Activated gamma-delta T cell treated with anti-CD3 and anti-CD28 coated beads, Interleukin-2, amount 50 U/mL, for 16 hours (primary cell): ENCODE measurements around the gene GRK6.

Experiments used
- DNase-seq: peaks from one replicate; pipeline ENCODE4 v3.0.0-alpha.2; 2020; ENCODE audit warnings: low read depth

Gene GRK6

DNA sequence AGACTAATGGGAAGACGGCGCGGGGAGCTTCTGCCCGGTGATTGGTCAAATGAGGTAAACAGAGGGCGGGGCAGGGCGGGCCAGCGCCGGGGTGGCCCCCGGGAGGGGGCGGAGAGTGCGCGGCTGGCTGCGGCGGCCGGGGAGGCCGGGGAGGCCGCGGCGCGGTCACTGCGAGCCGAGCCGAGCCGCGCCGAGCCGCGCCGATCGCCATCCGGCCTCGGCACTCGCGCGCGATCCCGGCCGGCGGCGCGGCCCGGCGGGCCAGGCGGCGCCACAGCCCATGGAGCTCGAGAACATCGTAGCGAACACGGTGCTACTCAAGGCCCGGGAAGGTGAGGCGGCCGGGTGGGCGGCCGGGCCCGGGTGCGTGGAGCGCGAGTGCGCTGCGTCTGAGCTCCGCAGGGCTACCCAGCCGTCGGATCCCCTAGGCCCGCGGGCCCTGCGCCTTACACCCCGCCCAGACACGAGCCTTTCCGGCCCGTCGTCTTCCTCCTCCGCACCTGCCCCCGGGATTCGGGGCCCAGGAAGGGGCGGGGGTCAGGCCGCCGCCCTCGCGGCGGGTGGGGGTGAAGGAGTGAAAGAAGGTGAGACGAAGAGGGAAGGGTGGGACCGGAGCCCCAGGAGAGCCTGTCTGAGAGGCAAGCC lies at the start of gene GRK6:
Gene GRK6 (plus strand): TSS at position 111 of the 645 bp plus-strand sequence. CDS start 170 bp downstream, at position 281.
- peak; percentile 47 for DNase-seq

DNA sequence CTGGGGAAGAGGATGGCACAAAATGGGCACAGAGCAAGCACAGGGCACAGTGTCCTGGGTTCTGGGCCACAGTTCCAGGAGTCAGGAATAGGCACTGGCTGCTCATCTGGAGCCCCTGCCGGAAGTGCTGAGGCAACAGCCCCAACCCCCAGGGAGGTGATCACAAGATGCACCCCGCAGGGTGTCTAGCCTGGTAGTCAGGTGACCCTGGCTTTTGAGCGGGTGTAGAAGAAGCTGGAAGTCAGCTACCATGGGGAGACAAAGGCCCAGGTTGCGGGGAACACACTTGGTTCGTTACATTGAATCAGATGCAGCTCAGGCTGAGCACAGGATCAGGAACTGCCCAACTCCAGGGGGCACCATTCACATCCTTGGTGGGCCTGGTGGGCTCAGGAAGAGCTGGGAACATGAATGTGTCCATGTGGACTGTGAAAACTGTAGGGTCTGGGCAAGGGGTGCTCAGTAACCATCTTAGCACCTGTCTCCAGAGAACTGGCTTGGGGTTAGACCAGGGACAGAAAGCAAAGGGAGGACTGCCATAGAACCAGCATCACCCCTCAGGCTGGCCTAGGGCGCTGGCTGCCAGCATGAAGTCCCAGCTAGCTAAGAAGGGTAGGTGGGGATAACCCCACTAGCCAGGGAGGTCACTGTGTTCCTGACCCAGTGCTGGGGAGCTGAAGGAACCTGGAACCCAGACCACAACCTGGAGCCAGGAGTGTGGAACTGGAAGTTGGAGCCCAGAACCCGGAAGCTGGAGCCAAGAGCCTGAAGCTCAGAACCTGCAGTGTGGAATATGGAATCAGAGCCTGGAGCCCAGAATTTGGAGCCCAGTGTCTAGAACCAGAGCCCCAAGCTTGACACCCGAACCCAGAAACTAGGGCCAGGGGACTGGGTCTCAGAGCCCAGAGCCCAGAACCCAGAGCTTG lies 48.4 kb upstream of the GRK6 start:
- no peak for DNase-seq

DNA sequence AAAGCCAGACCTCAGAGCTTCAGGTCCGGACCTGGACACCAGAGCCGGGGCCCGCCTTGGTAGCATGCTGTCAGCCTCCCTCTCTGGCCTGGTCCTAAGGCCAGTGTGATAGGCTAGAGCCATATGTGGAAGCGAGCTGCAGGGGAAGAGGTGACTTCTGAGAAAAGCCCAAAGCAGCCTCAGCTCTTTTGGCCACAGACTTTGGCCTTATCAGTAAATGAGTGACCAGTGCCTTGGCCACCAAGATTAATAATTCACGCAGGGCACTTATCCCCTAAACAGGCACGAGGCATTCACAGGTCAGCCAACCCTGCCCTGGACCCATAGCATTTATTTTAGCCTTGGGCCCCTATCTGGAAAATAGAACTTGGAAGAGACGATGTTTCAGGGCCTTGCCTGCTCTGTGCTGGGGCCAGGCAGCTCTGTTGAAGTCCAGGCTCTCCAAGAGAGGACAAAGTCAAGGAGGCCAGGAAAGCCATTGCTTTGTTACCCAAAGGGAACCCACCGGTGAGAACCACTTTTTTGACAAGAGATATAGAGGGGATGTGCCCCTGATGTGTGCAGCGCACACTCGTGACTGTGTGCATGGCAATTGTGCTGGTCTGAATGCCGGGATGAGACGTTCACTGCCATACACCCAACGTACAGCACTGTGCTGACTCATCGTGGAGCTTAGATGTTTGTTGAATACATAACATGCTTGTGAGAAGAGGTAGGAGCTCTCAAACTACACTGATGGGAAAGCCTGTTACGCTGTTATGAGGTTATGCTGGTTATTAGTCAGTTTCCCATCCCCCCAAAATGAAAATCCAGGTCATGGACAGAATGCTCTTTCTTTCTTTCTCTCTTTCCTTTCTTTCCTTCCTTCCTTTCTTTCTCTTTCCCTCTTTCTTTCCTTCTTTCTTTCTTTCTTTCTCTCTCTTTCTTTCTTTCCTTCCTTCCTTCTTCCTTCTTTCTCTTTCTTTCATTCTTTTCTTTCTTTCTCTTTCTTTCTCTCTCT lies 47.3 kb upstream of the GRK6 start:
- DNase-seq = no peak

DNA sequence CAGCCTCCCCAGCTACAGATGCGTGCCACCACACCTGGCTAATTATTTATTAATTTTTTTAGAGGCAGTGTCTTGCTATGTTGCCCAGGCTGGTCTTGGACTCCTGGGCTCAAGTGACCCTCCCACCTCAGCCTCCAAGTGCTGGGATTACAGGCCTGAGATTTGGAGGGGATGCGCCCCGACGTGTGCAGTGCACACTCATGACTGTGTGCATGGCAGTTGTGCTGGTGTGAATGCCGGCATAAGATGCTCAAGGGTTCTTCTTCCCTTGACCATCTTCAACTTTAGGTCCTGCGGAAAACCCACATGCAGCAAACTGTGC lies 45.7 kb upstream of the GRK6 start:
- no peak for DNase-seq

DNA sequence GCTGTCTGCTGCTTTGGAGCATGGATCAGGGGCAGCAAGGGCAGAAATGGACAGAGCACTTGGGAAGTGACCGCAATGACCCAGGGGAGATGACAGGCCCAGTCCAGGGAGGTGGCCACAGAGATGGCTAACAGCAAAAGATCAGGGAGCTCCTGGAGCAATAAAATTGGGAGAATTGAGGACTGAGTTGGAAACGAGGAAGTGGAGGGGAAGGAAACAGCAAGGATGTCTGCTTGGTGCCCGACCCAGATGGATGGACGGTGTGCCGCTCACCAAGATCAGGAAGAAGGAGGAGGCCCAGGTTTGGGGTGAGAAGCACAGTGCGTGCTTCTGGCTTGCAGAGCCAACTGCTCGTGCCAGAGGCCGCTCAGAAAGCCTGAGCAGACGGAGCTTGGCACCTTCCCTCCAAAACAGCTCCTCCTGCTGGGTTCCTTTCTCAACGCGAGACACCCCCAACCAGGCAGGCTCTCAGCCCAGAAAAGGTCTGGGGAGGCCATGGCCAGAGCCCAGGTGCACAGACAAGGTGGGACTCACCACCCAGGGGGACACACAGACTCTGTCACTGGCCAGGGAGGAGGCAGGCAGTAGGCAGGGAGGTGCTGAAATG lies 44.0 kb upstream of the GRK6 start:
- DNase-seq = no peak

DNA sequence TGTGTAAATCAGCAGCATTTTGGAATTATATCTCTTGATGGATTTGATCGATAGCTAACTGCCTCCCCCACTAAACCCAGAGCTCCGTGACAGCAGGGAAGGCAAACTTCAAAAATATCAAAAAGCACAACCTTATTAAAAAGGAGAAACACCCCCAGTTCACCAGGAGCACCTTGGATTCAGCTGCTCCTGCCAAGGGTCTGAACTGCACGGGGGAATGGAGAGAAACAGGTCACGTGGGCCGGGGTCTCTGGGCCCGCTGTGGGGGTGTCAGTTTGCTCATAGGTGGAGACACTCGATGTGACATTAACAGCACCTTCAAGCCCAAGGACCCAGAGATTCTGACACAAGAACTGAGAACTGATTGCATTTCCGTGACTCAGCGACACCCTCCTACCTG lies 43.3 kb upstream of the GRK6 start:
- no peak for DNase-seq

DNA sequence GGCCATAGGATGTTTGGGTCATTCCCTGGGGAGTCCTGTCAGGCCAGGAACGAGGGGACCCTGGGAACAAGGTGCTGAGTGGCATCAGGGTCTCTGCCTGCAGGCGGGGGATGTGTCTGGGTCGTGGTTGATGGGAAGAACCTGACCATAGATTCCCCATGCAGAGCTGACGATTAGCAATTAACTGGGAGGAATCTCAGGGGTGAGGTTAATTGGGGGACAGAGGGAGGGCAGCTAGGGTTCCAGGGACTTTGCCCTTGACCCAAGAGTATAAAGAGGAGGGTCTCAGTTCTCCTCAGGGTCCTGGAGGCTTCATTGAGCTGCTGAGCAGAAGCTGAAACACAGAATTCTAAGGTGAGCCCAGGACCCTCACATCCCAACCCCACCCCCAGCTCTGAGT lies 42.3 kb upstream of the GRK6 start, which contains the start of gene SLC34A1:
Gene SLC34A1 (plus strand): TSS at position 301 of the 400 bp plus-strand sequence. CDS start 1,308 bp downstream, outside the sequence.
- DNase-seq = no peak

DNA sequence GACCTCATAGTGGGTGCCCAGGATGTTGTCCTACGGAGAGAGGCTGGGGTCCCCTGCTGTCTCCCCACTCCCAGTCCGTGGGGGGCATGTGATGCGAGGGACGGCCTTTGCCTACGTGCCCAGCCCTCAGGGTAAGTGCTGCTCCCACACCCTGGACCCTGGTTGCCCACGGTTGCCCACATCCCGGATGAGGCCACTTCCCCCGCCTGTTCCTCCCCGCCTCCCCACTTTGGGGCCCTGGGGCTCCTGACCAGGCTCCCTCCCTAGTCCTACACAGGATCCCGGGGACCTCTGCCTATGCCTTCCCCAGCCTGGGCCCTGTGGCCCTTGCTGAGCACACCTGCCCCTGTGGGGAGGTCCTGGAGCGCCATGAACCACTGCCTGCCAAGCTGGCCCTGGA lies 40.8 kb upstream of the GRK6 start:
- DNase-seq = no peak

DNA sequence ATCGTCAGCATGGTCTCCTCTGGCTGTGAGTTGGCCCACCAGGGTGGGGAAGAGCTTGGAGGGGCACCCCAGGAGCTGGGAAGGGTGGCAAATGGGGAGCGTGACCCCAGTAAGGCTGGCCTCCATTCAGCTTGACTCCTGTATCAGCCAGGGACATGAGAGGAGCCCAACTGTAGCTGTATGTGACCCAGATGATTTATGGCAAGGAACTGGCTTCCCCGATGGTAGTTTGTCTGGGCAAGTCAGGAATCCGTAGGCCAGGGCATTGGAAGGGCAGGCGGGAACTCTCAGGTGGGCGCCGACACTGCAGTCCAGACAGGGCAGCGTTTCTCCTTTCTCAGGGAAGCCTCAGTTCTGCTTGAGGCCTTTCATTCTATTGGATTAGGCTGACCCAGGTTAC lies 39.9 kb upstream of the GRK6 start:
- no peak for DNase-seq

DNA sequence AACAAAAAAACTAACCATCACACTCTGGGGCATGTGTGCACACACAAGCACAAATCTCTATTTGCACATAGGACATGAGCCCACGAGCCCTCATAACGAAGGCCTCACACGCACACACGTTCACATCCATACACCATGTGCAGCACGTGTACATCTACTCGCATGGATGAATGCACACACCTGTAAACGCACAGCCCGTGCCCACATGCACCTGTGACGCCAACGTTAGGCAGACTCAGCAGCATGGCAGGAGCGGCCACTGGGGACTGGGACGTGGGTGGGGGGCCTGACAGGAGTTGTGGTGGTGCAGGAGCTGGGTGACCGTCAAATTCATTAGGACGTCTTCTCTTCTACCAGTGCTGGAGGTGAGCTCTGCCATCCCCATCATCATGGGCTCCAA lies 39.1 kb upstream of the GRK6 start:
- DNase-seq = no peak

DNA sequence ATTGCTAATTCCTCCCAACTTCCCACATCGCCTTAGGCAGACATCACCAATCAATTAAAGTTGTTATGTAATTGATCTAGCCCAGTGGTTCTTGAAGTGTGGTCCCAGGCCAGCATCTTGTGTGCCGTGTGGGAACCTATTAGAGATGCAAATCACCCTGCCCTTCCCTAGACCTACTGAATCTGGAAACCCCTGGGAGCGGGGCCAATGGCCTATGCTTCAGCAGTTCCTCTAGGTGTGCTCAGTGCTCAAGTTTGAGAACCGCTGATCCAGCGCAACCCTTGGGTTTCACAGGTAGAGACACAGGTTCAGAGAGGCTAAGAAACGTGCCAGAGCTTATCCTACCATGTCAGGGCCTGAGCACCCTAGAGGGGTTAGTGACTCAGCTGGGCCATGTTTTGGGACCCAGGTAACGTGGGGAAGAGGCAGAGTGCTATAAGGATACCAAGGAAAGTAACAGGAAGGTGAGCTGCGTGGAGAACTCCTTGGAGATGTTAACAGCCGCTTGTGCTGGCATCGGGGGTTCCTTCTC lies 37.9 kb upstream of the GRK6 start:
- no peak for DNase-seq

DNA sequence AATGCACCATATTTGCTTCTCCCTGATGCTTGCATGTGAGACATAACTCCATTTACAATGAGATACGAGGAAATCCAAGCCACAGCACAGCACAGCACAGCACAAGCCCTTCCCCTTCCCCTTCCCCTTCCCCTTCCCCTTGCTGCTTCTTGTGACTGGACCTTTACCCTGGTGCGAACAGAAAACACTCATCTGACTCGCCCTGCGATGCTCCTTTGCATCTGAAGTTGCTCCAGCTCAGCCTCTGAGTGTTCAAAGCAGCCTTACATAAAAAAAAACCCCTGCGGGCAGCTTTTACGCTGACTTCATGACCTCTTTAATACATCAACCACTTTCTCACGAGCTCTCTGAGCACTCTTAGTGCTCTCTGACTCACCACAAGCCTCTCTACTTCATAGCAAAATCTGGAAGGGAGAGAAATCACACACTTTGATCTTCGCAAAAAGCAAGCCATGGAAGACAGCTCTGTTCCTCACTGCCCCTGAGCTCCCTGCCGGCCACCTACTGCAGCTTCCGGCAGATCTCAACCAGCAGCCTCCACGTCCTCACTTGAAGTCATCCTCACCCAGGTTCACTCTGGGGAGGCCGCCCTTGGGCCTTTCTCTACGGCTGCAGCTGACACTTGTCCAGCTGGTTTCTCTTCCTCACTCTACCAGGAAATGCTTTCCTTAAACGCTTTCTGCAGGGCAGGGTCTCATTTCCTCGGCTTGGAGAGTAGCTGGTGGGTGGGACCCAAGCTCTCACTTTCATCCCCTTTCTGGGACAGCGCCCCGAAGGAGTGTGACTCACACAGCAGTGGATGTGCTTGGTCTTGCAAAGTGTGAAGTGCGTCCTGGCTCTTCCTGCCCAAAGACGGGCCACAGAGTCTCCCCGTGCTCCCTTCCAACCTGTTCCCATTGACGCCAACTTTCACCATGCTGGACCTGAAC lies 37.0 kb upstream of the GRK6 start:
- DNase-seq = peak; percentile 51

DNA sequence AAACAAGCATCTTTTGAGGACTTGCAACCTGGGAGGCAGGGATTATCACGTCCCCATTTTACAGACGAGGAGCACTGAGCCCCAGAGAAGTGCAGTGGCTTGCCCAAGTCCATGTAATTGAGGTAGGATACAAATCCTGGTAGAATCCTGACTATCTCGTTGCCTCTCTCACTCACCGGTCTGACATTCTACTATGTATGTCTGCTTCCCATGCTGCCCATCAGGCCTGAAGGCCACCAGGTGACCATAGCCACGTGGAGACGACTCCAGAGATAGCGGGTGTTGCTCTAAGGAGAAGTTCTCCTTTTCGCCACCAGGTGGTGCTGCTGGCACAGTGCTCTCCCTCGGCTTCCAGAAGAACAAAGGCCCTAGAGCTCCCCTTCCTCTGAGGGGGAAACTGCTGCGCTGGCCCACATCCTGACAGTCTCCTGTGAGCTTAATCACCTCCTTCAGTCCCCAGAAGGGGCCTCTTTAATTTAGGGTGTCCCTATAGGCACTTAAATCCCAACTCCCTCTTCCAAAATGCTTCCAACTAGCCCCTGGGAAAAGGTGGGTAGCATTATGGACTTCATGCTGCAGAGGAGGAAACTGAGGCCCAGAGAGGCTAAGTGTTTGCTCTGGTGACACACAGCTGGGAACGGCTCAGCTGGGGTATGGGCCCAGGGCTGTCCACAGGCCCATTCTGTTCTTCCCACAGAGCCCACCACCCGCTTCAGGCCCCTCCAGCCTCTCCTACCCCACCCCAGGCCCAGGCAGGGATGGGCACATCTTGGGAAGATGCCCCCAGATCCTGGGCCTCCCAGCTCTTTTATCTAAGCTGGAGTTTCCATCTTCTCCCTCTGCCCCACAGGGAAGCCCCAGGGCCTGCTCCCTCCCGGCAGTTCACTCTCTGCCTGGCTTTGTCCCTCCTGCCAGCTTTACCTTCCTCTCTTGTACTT lies 35.8 kb upstream of the GRK6 start:
- peak; percentile 81 for DNase-seq

DNA sequence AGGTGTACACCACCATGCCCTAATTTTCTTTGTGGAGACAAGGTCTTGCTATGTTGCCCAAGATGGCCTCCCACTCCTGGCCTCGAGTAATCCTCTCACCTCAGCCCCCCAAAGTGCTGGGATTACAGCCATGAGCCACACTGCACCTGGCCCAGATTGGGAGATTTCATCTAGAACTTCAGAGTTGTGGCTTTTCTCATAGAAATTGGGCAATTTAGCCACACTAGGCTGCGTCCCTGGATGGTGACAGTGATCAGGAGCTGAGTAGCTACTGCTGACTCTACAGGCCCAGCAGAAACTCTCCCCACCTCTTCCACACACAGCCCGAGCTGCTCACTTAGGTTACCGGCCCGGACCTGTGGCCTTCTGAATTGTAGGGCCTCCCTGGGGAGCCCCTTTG lies 33.7 kb upstream of the GRK6 start:
- DNase-seq = no peak

DNA sequence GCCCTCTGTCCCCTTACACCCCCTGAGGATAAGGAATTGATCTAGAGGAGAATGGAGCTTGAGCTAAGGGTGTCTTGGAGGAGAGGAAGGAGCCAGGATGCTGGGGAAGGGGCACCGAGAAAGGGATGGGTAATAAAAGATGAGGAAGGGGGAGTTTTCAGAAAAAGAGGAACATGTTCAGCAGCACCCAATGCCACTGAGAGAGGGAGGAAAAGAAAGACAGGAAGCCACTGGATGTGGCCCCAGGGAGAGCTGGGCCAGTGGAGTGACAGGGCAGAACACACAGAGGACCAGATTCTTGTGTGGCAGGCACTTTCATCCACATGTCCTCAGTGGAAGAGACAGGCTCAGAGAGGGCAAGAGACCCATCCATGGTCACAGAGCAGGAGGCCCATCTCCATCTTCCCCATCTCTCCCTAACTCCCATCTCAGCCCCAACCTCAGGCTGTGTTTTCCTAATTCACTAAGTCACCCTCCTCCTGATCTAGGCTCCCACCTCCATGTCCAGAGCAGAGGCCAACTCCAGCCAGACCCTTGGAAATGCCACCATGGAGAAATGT lies 33.2 kb upstream of the GRK6 start:
- DNase-seq = no peak

DNA sequence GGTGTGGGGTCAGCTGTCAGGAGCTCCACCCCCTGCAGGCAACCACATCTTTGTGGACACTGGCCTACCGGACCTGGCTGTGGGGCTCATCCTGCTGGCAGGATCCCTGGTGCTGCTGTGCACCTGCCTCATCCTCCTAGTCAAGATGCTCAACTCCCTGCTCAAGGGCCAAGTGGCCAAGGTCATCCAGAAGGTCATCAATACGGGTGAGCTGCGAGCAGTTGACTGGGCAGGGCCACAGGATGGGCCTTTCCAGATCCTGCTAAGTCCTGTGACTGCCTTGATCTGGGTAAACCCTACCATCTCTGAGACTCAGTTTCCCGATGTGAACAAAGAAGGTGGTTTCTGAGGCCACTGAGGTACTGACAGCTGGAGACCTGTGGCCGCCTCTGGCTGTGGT lies 32.5 kb upstream of the GRK6 start:
- DNase-seq = no peak

DNA sequence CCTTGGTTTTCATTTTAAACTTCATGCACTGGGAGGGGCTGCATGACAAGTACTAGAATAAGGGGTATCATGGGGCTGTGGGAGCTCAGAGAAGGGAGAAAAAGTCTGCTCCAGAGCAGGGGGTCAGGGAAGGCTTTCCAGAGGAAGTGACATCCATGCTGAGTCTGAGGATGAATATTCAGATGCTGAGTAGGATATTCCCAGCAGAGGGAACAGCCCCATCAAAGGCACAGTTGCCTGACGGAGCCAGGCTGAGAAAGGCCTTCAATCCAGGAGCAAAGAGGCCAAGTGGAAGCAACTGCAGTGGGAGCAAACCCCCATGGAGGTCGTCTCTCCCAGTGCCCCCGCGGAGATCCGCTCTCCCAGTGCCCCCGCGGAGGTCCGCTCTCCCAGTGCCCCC lies 30.4 kb upstream of the GRK6 start:
- no peak for DNase-seq

DNA sequence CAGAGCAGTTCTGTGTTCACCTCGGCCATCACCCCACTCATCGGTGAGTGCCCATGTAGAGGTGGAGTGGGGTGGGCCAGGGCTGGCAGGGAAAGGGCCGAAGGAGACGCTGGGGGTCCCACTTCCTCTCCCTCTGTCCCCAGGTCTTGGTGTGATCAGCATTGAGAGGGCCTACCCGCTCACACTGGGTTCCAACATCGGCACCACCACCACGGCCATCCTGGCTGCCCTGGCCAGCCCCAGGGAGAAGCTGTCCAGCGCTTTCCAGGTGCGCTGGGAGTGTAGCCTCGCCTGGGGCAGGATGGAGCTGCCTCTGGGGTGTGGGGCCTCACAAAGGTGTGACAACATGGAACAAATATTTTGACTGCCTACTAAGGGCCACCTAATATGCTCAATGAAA lies 29.7 kb upstream of the GRK6 start:
- no peak for DNase-seq

DNA sequence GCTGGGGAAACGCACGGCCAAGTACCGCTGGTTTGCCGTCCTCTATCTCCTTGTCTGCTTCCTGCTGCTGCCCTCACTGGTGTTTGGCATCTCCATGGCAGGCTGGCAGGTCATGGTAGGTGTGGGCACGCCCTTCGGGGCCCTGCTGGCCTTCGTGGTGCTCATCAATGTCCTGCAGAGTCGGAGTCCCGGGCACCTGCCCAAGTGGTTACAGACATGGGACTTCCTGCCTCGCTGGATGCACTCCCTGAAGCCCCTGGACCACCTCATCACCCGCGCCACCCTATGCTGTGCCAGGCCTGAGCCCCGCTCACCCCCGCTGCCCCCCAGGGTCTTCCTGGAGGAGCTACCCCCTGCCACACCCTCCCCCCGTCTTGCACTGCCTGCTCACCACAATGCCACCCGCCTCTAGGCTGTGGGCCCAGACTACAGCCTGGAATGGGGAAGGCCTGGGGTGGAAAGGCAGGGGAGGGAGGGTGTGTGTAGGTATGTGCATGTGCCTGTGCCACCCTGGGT lies 28.5 kb upstream of the GRK6 start:
- no peak for DNase-seq
